Measurements from ENCODE around the gene CACNA2D3.

DNA sequence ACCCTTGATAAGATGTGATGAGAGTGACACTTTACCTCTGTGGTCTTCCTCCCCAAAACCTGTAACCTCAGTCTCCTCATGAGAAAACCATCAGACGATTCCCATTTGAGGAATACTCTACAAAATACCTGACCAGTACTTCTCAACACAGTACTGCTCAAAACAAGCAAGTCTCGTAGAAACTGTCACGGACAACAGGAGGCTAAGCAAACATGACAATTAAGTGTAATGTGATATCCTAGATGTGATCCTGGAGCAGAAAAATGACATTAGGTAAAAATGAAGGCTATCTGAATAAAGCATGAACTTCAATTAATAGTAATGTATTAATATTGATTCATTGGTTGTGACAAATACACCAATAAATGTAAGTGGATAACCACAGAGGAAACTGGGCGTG lies 113.6 kb downstream of the CACNA2D3 start:
- TF ChIP-seq ZNF384 (IDR thresholded peaks at IDR 0.05) (no peak), ARNT (IDR thresholded peaks at IDR 0.05) (0 out of 2 replicates have a peak, but pooled peaks have one; percentile 25), ELF4 (IDR thresholded peaks at IDR 0.05) (no peak), FOXA1 (IDR thresholded peaks at IDR 0.05) (no peak), FOXM1 (IDR thresholded peaks at IDR 0.05; ENCODE audit: borderline replicate concordance) (no peak), LEF1 (IDR thresholded peaks at IDR 0.05; ENCODE audit: borderline replicate concordance) (no peak), NFRKB (IDR thresholded peaks at IDR 0.05) (no peak)

Data from HEK293T (cell line).